Left cardiac atrium (tissue), 4 donors: ENCODE results near the gene TPSD1. TPM values are rescaled to one million over a fixed set of nuclear protein-coding genes. Genes with fewer than 3 reads are reported as not detected.
"Not testable (repeated sequence)": the region's sequence is repeated elsewhere in the genome, so short reads cannot be mapped to it uniquely, and the experiment has no call there.

Source experiments
- ATAC-seq, 2 donors: fragments of 200-7000 bp; cut with Tn5 transposase; one replicate each; pipeline ENCODE4 v1.9.1; 2020; ENCODE audit warnings: mild to moderate bottlenecking in 2 of 2, moderate library complexity in 2 of 2
- DNase-seq: peaks from one replicate; pipeline ENCODE4 v3.0.0-alpha.2; 2020
- intact Hi-C, 2 donors: fragments of 100-400 bp; cut with DNase I; formaldehyde crosslinking; loops; one replicate each; pipeline versions ENCODE4 v1.14.1 to v1.15.1; 2022 to 2023
- total RNA-seq, 2 donors: library from RNA; stranded (reverse); fragmentation: NEBNext Ultra II Directional; extraction: Animal tissue kit (Norgen Biotek cat#: 25700); gene quantifications; one replicate each; pipeline ENCODE4 v1.2.1, GENCODE V29; 2021
- donor health status: DM: no; HTN: yes; CAD: no.
- donor health status: DM: no; HTN: yes; CAD: no; lungs with severe emphysema.
- donor health status: DM: yes; HTN: yes; CAD: no.
- donor health status: Dilated cardiomyopathy.

The TPSD1 gene
- total RNA-seq, 2 donors from 2014 or later = 0.91 TPM; not detected in 1

GRCh38 chr16:1220098-1220728 is 35.7 kb upstream of the TPSD1 start:
- ATAC-seq (no peak), DNase-seq (no peak)
- intact Hi-C loops = no loop called here

- intact Hi-C loops = no loop called here
- ATAC-seq (no peak), DNase-seq (no peak)
These were observed 34.8 kb upstream of the TPSD1 start for GRCh38 chr16:1220841-1221627.

DNA sequence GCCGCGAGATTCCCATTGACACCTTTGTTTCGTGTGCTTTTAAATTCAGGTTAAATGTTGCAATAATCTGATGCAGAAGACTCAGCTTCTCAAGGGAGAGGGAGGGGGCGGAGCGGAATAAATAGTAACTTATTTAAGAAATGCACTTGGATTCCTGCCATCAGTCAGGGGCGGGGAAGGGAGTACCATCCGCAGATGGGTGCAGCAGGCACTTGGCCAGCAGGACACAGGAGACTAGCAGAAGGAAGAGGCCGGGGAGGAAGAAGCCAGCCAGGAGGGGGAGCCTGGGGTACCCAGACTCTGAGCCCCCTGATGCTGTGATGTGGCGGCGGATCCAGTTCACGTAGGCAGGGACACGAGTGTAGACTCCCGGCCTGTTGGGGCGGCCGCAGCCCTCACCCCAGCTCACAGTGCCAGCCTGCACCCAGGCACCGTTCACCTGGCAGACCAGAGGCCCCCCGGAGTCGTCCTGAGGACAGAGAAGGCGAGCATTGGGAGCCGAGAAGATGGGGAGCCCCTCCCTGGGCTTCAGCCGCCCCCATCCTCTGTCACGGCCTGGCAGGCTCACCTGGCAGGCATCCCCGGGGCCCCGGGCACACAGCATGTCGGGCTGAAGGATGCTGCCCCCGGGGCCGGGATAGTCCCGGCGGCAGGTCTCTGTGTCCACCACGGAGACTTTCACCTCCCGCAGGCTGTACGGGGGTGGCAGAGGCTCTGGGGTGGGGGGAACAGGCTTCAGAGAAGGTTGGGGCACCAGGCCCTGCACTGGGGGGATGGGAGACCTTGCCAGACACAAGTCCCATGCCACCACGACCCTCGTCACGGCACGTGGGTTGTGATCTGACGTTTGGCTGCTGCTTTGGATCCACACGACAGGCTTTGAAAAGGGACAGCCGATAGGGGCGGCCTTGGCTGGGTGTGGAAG is 34.0 kb upstream of the TPSD1 start:
- ATAC-seq (no peak), DNase-seq (no peak)
- intact Hi-C loops = no loop called here

- intact Hi-C loops = no loop called here
- DNase-seq = no peak
- ATAC-seq = no peak
These were observed 33.1 kb upstream of the TPSD1 start for GRCh38 chr16:1222553-1223354.

DNA sequence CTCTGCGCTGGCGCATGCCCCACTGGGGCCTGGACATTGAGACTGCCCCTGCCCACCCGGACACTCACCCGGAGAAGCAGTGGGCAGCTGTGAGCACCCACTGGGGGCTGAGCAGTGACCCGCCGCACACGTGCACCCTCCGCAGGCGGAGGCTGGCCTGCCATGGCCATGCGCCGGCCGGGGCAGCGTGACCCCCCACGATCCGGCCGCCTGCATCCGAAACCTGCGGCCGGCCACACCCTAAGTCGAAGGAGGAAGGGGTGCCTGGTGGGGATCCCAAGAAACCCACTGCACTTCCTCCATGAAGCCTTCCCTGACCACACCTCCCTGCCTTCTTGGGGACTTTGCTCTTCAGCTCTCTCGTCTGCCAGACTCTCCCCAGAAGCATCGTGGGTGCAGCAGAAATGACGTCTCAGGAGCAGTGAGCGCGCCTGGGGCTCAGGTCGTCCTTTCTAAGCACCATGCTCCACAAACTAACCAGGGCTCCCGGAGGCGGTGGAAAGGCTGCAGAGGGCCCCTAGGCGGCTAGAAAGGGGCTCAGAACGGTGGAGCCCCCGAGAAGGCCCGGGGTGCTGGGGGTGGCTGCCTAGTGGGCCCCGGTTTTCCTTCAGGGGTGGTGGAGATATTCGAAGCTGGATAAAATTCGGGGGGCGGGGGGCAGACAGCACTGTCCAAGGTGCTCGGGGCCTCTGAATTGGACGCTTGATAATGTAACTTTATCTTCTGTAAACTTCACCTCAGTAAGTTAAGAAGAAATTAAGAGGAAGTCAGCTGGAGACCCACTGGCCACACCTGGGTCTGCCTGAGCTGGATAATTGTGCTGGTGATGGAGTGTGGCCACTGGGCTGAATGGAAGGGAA is 32.3 kb upstream of the TPSD1 start:
- intact Hi-C loops = no loop called here
- no peak for DNase-seq
- no peak for ATAC-seq

DNA sequence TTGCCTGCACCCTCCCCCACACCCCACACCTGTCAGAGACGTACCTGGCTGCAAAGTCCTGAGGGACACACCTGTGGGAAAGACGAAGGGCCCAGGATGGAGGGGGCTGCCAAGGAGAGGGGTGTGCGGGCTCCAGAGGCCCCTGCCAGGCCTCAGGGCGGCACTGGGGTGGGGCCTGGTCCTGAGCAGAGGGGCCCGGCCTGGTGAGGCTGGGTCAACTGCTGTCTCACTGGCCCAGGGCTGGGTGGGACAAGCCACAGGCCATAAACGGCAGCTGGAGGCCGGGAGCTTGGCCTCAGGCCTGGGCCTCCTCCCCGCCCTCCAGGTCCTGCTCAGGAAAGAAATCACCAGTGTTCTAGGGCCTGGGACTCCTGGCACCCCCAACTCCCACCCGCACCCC is 31.3 kb upstream of the TPSD1 start:
- no peak for DNase-seq
- no peak for ATAC-seq
- intact Hi-C loops = no loop called here

- intact Hi-C loops = no loop called here
- no peak for DNase-seq
- no peak for ATAC-seq
These were observed 30.8 kb upstream of the TPSD1 start, which contains the start of gene TPSG1 for GRCh38 chr16:1225051-1225451. TPSG1 (minus strand) TSS chr16:1225268; CDS start chr16:1225252, 16 bp downstream.

DNA sequence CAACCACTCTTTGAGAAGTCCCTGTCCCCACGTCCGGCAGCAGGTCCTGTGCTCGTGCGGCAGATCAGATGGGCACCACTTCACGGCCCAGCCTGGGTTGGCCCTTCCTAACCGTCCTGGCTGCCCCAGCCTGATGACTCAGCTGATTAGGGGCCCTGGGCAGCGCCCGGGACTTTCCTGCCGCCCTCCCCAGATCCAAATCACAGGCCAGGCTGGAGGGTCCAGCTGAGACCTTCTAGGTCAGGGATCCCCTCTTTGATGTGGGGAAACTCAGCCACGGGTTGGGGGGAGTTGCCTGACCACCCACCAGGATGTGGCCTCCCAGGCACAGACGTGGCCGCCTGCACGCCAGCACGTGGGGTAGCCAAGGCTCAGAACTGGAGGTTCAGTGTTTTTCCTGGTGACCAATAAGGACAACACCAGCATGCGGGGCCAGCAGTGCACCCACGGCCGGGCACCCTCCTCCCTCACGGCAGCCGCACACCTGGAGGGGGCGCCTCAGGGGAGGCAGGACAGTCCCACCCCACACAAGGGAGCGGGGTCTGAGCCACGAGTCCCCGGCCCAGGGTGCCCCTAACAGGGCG is 30.0 kb upstream of the TPSD1 start:
- intact Hi-C loops = not testable (repeated sequence)
- ATAC-seq (peak in 1 of 2 donors; percentile 16), DNase-seq (peak; percentile 19)

- intact Hi-C loops, DNase-seq, ATAC-seq: not testable (repeated sequence)
These were observed 29.2 kb upstream of the TPSD1 start for GRCh38 chr16:1226692-1227091.

DNA sequence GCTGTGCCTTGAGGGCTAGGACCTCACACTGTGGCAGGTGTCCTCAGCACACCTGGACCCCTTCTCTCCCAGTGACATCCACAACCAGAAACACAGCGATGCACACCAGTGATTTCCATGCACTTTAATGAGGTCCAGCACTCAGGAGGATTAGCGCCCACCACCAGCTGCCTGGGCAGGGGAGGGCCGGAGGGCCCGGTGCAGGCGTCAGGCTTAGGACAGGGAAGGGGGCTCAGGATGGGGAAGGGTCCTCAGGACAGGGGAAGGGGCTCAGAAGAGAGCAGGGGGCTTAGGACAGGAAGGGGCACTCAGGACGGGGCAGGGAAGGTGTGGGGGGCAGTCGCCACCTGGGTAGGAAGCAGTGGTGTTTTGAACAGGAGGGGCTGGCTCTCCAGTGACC is 27.6 kb upstream of the TPSD1 start:
- intact Hi-C loops, ATAC-seq, DNase-seq: not testable (repeated sequence)

DNA sequence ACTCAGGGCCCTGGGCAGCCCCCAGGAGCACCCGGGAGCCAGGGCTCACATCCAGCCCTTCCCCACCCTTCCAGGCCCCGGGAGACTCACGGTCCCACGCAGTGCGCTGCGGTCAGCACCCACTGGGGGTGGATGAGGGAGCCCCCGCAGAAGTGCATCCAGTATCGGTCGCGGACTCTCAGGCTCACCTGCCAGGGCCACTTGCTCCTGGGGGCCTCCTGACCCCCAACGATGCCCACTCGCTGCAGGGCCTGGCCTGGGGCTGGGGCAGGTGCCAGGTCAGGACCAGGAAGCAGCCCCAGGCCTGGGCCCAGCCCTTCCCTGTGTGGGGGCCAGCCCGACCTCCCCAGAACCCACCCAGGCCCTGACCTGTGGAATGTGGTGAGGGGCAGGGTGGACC is 26.4 kb upstream of the TPSD1 start:
- ATAC-seq, DNase-seq, intact Hi-C loops: not testable (repeated sequence)

GRCh38 chr16:1230084-1230470 is 25.8 kb upstream of the TPSD1 start, which contains the start of gene TPSB2:
TPSB2 (minus strand) TSS chr16:1230184; CDS start chr16:1229951, 233 bp downstream.
- DNase-seq, intact Hi-C loops, ATAC-seq: not testable (repeated sequence)

- ATAC-seq, intact Hi-C loops: not testable (repeated sequence)
- DNase-seq = peak; percentile 3
These were observed 25.2 kb upstream of the TPSD1 start for GRCh38 chr16:1230471-1231212.

- intact Hi-C loops, DNase-seq, ATAC-seq: not testable (repeated sequence)
These were observed 24.6 kb upstream of the TPSD1 start for GRCh38 chr16:1231301-1231700.

DNA sequence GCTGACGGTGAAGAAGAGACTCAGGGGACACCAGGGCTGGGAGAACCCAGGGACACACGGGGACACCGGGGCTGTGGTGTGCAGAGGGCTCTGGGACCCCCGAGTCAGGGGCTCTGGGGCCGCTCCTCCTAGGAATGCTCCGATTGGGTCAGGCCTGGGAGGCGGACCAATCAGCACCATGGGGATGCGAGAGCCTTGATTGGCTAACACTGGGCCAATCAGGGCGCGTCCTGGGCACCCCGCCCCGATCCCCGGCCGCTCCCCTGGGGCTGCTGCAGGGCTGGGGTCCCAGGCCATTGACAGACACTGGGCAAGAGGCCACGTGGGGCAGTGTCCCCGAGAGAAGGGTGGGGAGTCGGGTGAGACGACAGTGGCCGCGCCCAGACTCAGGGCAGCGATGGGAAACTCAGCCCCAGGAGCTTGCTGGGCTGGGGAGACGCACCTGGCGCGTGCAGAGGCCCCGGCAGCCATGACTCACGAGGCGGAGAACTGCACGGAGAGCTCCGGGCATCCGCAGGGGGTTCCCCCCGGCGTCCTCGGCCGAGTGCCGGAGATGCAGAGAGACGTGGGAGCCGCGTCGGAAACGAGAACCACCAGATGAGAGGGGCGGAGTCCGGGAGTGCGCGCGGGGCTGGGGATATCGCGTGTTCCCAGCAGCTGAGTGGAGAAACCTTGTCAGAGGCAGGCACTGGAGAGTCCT is 23.7 kb upstream of the TPSD1 start:
- ATAC-seq = peak in 1 of 2 donors; percentile 67
- DNase-seq, intact Hi-C loops: not testable (repeated sequence)

- DNase-seq, intact Hi-C loops: not testable (repeated sequence)
- ATAC-seq = peak; percentile 42 to 57
These were observed 19.2 kb upstream of the TPSD1 start for GRCh38 chr16:1236659-1237058.
